Activated T-helper 2 cell treated with anti-CD3 and anti-CD28 coated beads, Interferon-gamma antibody, Interleukin-2, Interleukin-4, amounts not matched to agents 10 μg/mL and 5 μg/mL and 100 μg/mL, durations not matched to agents 14 hours and 24 hours and 36 hours (primary cell): ENCODE results near the gene POSTN. TPM values are rescaled to one million over a fixed set of nuclear protein-coding genes. Genes with fewer than 3 reads are reported as not detected.
"Not testable (repeated sequence)": the region's sequence is repeated elsewhere in the genome, so short reads cannot be mapped to it uniquely, and the experiment has no call there.

Source experiments
- DNase-seq: peaks from one replicate; pipeline ENCODE4 v3.0.0; 2021; ENCODE audit warnings: low spot score
- H3K27ac Mint-ChIP-seq: one replicate; pipeline ENCODE4 v1.8.0; 2021; ENCODE audit warnings: mixed read lengths
- H3K27me3 Mint-ChIP-seq: one replicate; pipeline ENCODE4 v1.8.0; 2021; ENCODE audit warnings: low read depth, mixed read lengths
- H3K36me3 Mint-ChIP-seq: one replicate; pipeline ENCODE4 v1.8.0; 2021; ENCODE audit warnings: low read depth, mixed read lengths
- H3K4me1 Mint-ChIP-seq: one replicate; pipeline ENCODE4 v1.8.0; 2021; ENCODE audit warnings: low read depth, mixed read lengths
- H3K4me3 Mint-ChIP-seq: one replicate; pipeline ENCODE4 v1.8.0; 2021; ENCODE audit warnings: low read depth, mild to moderate bottlenecking, moderate library complexity, mixed read lengths
- H3K9me3 Mint-ChIP-seq: one replicate; pipeline ENCODE4 v1.8.0; 2021; ENCODE audit warnings: mixed read lengths
- intact Hi-C: fragments of 100-400 bp; cut with micrococcal nuclease; formaldehyde crosslinking; loops from one replicate; pipeline ENCODE4 v1.15.1; 2023
- total RNA-seq: library from RNA; stranded (reverse); gene quantifications from 2 replicates; pipeline ENCODE4 v1.2.3, GENCODE V29; 2022

POSTN gene
- total RNA-seq, 1 donor from 2014 or later: not detected

DNA sequence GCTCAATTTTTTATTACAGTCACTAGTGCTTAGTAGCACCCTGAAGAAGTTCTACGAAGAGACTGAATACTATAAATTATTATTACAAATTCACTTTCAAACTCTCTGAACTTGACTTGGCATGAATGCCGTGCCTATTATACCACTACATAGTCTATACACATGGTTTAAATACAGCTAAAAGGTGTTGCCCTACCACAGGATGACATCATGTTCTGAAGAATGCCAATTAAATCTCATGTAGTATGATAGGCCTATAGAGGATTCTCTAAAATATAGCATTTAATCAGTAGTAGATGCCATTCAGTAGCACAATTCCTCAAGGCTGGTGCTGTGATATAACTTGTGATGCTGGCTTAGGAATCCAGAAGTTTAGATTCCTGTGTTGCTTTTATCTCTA, 16.7 kb upstream of the POSTN start:
- no peak for DNase-seq
- no peak overlapping the region for H3K27ac Mint-ChIP-seq
- H3K9me3 Mint-ChIP-seq: no peaks in the 10 kb centered on the region
- no peaks in the 10 kb centered on the region for H3K4me1 Mint-ChIP-seq
- intact Hi-C loops: no loop called here
- H3K36me3 Mint-ChIP-seq: no peaks in the 10 kb centered on the region
- H3K4me3 Mint-ChIP-seq: no peak overlapping the region
- no peaks in the 10 kb centered on the region for H3K27me3 Mint-ChIP-seq

DNA sequence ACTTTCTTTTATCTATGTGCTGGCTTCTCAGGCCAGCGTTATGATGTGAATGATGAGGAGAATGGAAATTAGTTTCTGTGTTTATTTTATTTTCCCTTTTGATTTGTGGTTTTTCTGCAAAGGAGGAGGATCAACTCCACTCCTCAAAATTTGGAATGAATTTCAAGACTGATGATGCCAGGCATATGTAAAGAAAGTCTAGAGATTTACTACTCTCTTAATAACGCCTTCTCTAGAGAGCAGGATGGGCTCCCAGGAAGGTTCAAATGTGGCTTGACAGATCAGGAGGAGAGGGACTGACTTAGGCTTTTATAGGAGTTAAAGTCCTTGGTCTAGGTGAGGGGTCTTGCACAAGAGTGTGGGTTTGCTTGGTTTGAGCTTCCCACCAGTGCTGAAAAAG, 15.1 kb upstream of the POSTN start:
- no peaks in the 10 kb centered on the region for H3K27me3 Mint-ChIP-seq
- no peaks in the 10 kb centered on the region for H3K9me3 Mint-ChIP-seq
- intact Hi-C loops: no loop called here
- H3K4me3 Mint-ChIP-seq: no peak overlapping the region
- H3K4me1 Mint-ChIP-seq: no peaks in the 10 kb centered on the region
- no peak for DNase-seq
- H3K36me3 Mint-ChIP-seq: no peaks in the 10 kb centered on the region
- H3K27ac Mint-ChIP-seq: no peak overlapping the region

DNA sequence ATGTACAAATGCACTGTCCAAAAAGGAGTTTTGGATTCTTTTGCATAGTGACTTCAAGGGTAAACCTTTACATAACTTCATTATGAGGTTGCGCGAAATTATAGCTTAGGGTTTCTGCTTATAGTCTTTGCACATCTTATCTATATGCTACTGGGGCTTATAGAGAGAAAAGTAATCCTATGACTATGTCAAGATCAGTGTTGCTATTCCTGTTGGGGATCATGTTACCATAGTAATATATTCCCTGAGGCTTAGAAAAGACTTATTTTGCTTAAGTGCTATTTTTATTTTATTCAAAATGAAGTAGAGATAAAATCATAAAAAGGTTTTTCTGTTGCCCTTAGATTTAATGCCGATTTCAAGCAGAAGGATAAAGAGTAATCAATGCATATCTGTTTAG, 14.7 kb upstream of the POSTN start:
- intact Hi-C loops: no loop called here
- no peaks in the 10 kb centered on the region for H3K36me3 Mint-ChIP-seq
- H3K9me3 Mint-ChIP-seq: no peaks in the 10 kb centered on the region
- no peak overlapping the region for H3K4me3 Mint-ChIP-seq
- H3K4me1 Mint-ChIP-seq: no peaks in the 10 kb centered on the region
- no peak for DNase-seq
- no peak overlapping the region for H3K27ac Mint-ChIP-seq
- no peaks in the 10 kb centered on the region for H3K27me3 Mint-ChIP-seq

DNA sequence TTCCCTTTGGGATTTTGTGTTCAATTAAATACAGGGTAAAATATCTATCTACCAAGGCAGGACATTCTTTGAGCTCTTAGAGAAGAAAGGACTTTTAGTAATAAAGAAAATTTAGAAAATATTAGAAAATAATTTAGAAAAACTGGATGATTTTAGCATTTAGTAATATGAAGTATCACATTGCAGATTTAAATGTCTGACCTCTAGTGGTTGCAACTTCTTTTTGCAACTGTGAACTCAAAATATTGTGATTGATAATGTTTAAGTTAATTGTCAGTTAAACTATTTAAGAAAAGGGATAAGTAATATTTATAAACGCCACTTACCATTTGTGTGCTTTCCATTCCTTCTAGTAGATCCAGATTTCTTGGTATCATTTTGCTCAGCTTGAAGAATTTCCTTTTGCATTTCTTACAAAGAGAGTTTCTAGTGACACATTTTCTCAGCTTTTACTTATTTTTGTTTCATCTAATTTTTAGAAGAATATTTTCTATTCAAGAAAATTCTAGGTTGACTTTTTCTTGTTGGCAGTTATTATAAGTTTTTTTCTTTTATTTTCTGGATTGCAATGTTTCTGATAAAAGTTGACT, 10.3 kb upstream of the POSTN start:
- Mint-ChIP-seq H3K27me3 (no peaks in the 10 kb centered on the region), H3K27ac (no peak overlapping the region), H3K36me3 (no peaks in the 10 kb centered on the region), H3K9me3 (peaks cover 11% of the 10 kb centered on the region), H3K4me1 (no peaks in the 10 kb centered on the region), H3K4me3 (no peak overlapping the region)
- intact Hi-C loops: no loop called here
- no peak for DNase-seq

DNA sequence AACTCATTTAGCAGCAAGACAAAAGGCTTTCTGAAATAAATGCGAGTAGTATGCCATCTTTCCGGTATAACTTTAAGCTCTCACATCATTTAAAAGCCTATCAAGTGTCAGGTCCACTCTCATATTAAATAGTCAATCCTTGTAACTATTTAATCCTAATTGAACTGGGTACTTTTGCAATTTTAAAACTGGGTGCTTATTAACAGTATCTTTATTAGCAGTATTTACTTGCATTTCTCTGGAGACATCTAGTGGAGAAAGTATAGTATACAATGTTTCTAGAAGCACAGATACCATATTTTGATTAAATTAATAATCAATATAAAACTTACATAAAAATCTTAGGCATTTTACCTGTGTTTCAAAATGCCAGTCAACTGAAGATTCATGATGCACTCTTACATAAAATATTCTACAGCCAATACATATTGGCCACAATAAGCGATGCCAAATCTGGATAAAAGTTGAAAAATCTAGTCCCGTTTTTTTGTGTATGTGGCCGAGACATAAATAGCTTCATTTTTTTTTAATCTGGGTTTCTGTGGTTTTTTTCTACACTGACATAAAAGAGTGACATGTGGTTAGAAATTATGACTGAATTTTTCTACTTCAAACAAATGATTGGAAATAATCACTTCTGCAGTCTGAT, 4.3 kb upstream of the POSTN start:
- Mint-ChIP-seq H3K4me1 (no peaks in the 10 kb centered on the region), H3K27ac (no peak overlapping the region), H3K27me3 (no peaks in the 10 kb centered on the region), H3K36me3 (no peaks in the 10 kb centered on the region), H3K4me3 (no peak overlapping the region), H3K9me3 (peaks cover 11% of the 10 kb centered on the region)
- no peak for DNase-seq
- intact Hi-C loops: no loop called here

DNA sequence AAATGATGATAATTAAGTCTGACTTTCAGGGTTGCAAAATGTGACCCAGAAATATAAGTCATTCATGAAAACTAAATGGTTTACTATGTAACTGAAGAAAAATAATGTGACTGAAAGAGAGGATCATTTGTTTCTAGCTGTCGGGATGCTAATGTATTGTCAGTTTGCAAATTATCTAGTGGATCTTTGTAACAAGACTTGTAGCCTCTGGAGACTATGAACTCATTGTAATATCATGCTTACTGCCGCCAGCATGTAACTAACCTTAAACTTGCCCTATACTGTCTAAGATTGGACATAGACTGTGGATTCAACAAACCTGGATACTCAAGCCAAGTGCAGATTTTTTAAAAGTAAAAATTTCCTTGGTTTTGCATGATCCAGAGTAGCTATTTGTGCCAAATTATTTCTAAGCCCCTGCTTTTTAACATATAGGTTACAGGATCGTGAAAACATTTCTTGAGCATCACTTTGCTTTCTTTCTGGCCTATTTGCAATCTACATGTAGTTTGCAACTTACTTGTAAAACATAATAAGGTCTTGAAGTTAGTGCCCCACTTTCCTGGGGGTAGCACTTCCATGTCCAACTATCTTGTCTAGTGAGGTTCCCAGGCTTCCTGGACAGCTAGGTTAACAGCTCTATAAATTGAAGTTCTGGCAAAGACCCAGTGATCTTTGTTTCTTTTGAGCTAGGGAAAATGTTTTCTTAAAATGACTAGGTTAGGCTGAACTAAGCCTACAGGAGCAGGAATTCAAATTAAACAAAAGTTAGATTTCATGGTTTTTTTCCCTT, 3.3 kb upstream of the POSTN start:
- H3K9me3 Mint-ChIP-seq: peaks cover 8% of the 10 kb centered on the region
- H3K27me3 Mint-ChIP-seq: no peaks in the 10 kb centered on the region
- intact Hi-C loops: no loop called here
- no peak for DNase-seq
- H3K4me3 Mint-ChIP-seq: no peak overlapping the region
- no peaks in the 10 kb centered on the region for H3K36me3 Mint-ChIP-seq
- no peaks in the 10 kb centered on the region for H3K4me1 Mint-ChIP-seq
- H3K27ac Mint-ChIP-seq: no peak overlapping the region

DNA sequence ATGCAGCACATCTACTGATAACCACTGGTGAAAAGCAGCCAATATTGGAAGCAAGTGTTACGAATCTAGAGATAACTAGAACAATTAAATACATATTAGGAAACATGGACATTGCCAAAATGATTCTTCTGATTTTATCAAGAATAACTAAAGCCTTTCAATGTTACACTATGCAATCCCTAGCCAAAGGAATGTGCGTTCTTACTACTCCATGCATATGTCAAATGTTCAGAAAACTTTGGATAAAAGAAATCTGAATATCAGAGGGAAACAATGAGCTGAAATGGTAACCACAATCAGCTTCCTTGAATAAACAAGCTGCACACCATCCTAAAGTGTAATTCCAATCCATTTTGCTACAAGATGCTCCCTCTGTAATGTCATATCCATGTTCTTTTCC, 951 bp upstream of the POSTN start:
- no peaks in the 10 kb centered on the region for H3K4me1 Mint-ChIP-seq
- no peak overlapping the region for H3K4me3 Mint-ChIP-seq
- DNase-seq: no peak

DNA sequence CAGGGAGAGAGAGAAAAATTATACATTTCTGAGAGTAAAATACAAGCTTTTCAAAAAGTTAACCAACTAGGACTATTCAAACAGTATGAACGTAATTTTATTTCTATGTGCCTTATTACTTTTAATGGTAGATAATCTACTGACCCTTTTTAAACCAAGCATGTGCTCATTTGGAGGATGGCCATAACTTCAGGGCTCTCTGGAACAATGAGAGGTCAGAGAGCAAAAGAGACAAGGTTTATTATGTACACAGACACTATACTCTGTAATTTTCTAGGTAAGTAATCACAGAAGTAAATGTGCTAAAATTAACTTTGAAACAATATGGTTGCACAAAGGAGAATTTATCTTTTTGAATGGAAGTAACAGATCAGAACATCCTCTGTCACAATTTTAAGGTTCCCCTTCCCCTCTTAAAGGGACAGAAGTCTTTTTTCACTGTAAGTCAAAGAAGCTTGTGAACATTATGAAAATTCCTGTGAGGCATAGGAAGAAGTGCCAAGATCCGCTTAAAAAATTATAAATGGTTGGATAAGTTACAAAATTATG, 1.0 kb downstream of the POSTN start:
- Mint-ChIP-seq H3K36me3 (no peaks in the 10 kb centered on the region), H3K9me3 (no peaks in the 10 kb centered on the region), H3K4me1 (no peaks in the 10 kb centered on the region), H3K27me3 (no peaks in the 10 kb centered on the region), H3K27ac (no peak overlapping the region), H3K4me3 (no peak overlapping the region)
- no peak for DNase-seq
- intact Hi-C loops: no loop called here

More for the DNA sequence above, 951 bp upstream of the POSTN start:
- Mint-ChIP-seq H3K27ac (no peak overlapping the region), H3K9me3 (no peaks in the 10 kb centered on the region), H3K27me3 (no peaks in the 10 kb centered on the region), H3K36me3 (no peaks in the 10 kb centered on the region)
- intact Hi-C loops: no loop called here

DNA sequence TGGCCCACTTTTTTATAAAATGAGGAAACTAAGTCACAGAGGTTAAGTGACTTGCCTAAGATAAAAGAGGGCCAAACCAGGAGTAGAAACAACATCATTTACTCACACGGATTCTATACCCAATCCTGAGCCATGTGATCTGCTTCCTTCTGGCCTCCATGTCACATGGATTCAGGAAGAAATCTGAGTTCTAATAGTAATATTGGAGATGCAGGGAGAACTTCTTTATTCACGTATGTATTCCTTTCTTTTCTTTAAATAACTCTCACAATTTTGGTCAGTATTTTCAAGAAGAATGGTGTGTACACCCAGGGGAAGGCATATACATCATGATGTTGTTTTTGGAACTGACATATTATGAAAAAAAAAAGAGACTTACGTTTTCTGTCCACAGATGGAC, 1.8 kb downstream of the POSTN start:
- Mint-ChIP-seq H3K36me3 (no peaks in the 10 kb centered on the region), H3K4me3 (no peak overlapping the region), H3K27me3 (no peaks in the 10 kb centered on the region), H3K4me1 (no peaks in the 10 kb centered on the region), H3K9me3 (no peaks in the 10 kb centered on the region), H3K27ac (no peak overlapping the region)
- intact Hi-C loops: no loop called here
- DNase-seq: no peak

DNA sequence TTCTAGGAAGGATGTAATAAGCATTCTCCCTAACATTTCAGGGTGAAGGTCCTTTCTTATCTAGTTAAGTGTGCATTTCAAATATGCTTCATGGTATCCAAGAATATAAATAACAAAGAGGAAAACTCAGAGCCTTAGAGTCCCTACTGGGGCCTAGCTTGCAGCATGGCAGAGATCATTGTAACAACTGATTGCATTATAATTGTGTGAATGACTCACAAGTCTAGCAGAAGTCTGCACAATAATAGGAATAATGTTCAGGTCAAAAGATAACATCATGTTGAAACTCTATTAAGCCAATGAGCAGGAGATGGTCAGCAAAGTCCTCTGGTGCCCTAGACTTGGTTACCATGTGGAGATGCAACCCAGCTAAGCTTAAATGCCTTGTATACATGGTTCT, 3.4 kb downstream of the POSTN start:
- intact Hi-C loops: no loop called here
- Mint-ChIP-seq H3K9me3 (no peaks in the 10 kb centered on the region), H3K27ac (no peak overlapping the region), H3K4me3 (no peak overlapping the region), H3K27me3 (no peaks in the 10 kb centered on the region), H3K4me1 (no peaks in the 10 kb centered on the region), H3K36me3 (no peaks in the 10 kb centered on the region)
- DNase-seq: no peak

DNA sequence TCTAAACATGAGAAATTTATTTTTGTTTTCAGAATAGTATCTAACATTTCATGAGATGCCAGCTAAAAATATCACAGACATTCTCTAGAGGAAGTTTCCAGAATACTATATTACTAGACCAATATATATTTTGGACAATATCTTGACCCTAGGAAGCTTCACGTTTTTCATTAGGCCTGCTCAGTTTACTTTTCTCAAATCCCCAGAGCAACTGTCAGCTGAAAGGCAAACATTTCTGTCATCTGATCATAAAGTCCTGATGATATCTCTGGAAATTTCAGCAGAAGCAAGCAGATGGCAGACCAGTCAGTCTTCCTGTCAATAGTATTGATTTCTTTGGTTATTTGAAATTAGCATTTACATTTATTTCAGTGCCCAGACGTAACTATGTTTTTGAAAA, 4.0 kb downstream of the POSTN start:
- no peaks in the 10 kb centered on the region for H3K4me1 Mint-ChIP-seq
- DNase-seq: no peak
- intact Hi-C loops: no loop called here
- H3K27me3 Mint-ChIP-seq: no peaks in the 10 kb centered on the region
- no peak overlapping the region for H3K27ac Mint-ChIP-seq
- H3K9me3 Mint-ChIP-seq: no peaks in the 10 kb centered on the region
- H3K36me3 Mint-ChIP-seq: no peaks in the 10 kb centered on the region
- H3K4me3 Mint-ChIP-seq: no peak overlapping the region

DNA sequence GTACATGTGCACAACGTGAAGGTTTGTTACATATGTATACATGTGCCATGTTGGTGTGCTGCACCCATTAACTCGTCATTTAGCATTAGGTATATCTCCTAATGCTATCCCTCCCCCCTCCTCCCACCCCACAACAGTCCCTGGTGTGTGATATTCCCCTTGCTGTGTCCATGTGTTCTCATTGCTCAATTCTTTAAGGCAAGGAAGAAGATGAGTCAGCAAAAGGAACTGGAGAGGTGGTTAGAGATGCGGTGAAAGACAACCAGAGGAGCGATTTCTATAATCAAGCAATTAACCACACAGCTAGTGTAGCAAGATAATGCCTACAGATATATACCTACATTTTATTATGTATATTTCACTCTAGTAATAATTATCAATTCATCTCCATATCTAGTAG, 9.2 kb downstream of the POSTN start:
- H3K4me3 Mint-ChIP-seq, H3K27me3 Mint-ChIP-seq, intact Hi-C loops, H3K27ac Mint-ChIP-seq, DNase-seq, H3K36me3 Mint-ChIP-seq, H3K4me1 Mint-ChIP-seq, H3K9me3 Mint-ChIP-seq: not testable (repeated sequence)

DNA sequence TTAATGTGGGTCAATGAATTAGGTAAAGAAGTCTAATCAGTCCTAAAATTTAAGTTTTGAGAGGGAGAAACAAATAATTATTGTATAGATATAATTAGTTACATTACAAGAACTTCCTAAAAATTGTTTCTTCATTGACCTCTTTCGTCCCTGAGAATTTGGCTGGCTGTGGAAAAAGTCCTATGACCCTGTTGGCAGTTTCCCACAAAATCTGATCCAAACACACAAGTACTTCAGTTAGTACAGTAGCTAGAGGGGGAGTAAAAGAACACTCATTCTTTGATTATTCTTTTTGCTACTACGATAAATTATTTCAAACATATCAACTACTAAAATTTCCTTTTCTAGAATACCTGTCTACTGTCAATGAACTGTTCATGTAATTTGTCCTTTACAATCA, 11.3 kb downstream of the POSTN start:
- intact Hi-C loops: no loop called here
- H3K27me3 Mint-ChIP-seq: no peaks in the 10 kb centered on the region
- no peak overlapping the region for H3K27ac Mint-ChIP-seq
- peaks cover 3% of the 10 kb centered on the region for H3K9me3 Mint-ChIP-seq
- DNase-seq: no peak
- H3K4me1 Mint-ChIP-seq: no peaks in the 10 kb centered on the region
- H3K36me3 Mint-ChIP-seq: no peaks in the 10 kb centered on the region
- no peak overlapping the region for H3K4me3 Mint-ChIP-seq
